Measurements from ENCODE around the gene GLT1D1.

The GLT1D1 gene

GRCh38 chr12:128916425-128916824 is 63.1 kb downstream of the GLT1D1 start:
- DNase-seq (ENCODE audit: low read depth), result no peak

- no peak for DNase-seq (ENCODE audit: low read depth)
Observed at GRCh38 chr12:128918481-128919260, 65.4 kb downstream of the GLT1D1 start.

GRCh38 chr12:128920468-128920867 is 67.2 kb downstream of the GLT1D1 start:
- DNase-seq (ENCODE audit: low read depth), result no peak

GRCh38 chr12:128928361-128928760 is 75.1 kb downstream of the GLT1D1 start:
- no peak for DNase-seq (ENCODE audit: low read depth)

- DNase-seq (ENCODE audit: low read depth), result no peak
Observed at GRCh38 chr12:128929057-128929456, 75.8 kb downstream of the GLT1D1 start.

GRCh38 chr12:128930606-128931005 is 77.3 kb downstream of the GLT1D1 start:
- no peak for DNase-seq (ENCODE audit: low read depth)

- no peak for DNase-seq (ENCODE audit: low read depth)
Observed at GRCh38 chr12:128932521-128932920, 79.2 kb downstream of the GLT1D1 start.

GRCh38 chr12:128933039-128933438 is 79.8 kb downstream of the GLT1D1 start:
- no peak for DNase-seq (ENCODE audit: low read depth)

GRCh38 chr12:128933926-128934325 is 80.6 kb downstream of the GLT1D1 start:
- no peak for DNase-seq (ENCODE audit: low read depth)

GRCh38 chr12:128938886-128939285 is 85.6 kb downstream of the GLT1D1 start:
- DNase-seq (ENCODE audit: low read depth), result no peak

GRCh38 chr12:128940090-128940888 is 87.0 kb downstream of the GLT1D1 start:
- no peak for DNase-seq (ENCODE audit: low read depth)

- DNase-seq (ENCODE audit: low read depth), result no peak
Observed at GRCh38 chr12:128940974-128941373, 87.7 kb downstream of the GLT1D1 start.

- DNase-seq (ENCODE audit: low read depth), result no peak
Observed at GRCh38 chr12:128942960-128943477, 89.7 kb downstream of the GLT1D1 start.

GRCh38 chr12:128944956-128945355 is 91.7 kb downstream of the GLT1D1 start:
- no peak for DNase-seq (ENCODE audit: low read depth)

- no peak for DNase-seq (ENCODE audit: low read depth)
Observed at GRCh38 chr12:128947209-128947608, 93.9 kb downstream of the GLT1D1 start.

GRCh38 chr12:128949086-128949485 is 95.8 kb downstream of the GLT1D1 start:
- DNase-seq (ENCODE audit: low read depth), result no peak

- DNase-seq (ENCODE audit: low read depth), result no peak
Observed at GRCh38 chr12:128951448-128951847, 98.2 kb downstream of the GLT1D1 start.

- DNase-seq (ENCODE audit: low read depth), result no peak
Observed at GRCh38 chr12:128956755-128957154, 103.5 kb downstream of the GLT1D1 start.

GRCh38 chr12:128959901-128960300 is 106.6 kb downstream of the GLT1D1 start:
- no peak for DNase-seq (ENCODE audit: low read depth)

GRCh38 chr12:128961308-128961902 is 108.1 kb downstream of the GLT1D1 start:
- DNase-seq (ENCODE audit: low read depth), result no peak

- no peak for DNase-seq (ENCODE audit: low read depth)
Observed at GRCh38 chr12:128961957-128962356, 108.7 kb downstream of the GLT1D1 start.

- no peak for DNase-seq (ENCODE audit: low read depth)
Observed at GRCh38 chr12:128966203-128966810, 113.0 kb downstream of the GLT1D1 start.

Measured in activated T-cell treated with anti-CD3 and anti-CD28 coated beads for 1 hour (primary cell).